ENCODE data around the gene FXYD5. TPM values are rescaled to one million over a fixed set of nuclear protein-coding genes. Genes with fewer than 3 reads are reported as not detected.

FXYD5 gene
- total and polyA plus RNA-seq, 9 of the 15 experiments (the other 6 are each of a cell fraction or from before 2014, with no cell fraction given), result 104 to 537 (median 174) TPM

DNA sequence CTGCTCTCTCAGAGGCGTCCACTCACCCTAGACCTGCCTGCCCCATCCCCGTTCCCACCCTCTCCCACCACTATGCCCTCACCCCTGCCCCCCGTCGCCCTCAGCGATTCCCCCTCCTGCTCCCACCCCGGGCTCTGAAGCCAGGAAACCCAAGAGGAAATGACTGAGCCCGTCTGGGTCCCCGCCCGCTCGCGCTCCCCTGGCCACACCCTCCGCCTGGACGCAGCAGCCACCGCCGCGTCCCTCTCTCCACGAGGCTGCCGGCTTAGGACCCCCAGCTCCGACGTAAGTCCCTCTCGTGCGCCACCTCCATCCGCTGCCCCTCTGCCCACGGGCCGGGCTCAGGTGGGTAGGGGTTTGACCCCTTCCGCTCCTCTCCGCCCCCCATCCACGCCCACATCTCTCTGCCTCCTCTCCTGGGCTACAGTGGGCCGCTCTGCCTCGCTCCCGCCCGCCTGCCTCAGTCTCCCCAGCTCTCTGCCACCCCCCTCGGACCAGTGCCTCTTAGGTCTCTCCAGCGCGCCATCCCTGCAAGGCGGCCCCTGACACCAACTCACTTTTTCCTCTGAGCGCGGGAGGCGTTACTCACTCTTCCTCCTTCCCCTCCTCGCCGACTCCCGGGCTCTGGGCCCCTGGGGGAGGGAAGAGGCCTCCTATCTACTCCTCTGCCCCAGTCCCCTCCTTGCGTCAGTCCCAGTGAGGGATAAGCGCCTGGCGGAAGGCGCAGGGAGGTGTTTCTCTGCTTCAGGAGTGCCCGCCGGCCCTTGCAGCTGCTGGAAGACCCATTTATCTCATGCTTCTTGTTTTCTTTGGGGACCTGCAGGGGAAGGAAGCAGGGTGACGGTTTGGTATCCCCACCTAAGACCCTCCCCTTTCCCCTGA is at the start of gene FXYD5 (continued):
- TF ChIP-seq, protein P1, sequence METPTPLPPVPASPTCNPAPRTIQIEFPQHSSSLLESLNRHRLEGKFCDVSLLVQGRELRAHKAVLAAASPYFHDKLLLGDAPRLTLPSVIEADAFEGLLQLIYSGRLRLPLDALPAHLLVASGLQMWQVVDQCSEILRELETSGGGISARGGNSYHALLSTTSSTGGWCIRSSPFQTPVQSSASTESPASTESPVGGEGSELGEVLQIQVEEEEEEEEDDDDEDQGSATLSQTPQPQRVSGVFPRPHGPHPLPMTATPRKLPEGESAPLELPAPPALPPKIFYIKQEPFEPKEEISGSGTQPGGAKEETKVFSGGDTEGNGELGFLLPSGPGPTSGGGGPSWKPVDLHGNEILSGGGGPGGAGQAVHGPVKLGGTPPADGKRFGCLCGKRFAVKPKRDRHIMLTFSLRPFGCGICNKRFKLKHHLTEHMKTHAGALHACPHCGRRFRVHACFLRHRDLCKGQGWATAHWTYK (CRISPR knock-in tag; IDR thresholded peaks at IDR 0.05), result 0 out of 2 replicates have a peak, but pooled peaks have one; percentile 22
- TF ChIP-seq EGR1 (conservative IDR thresholded peaks at IDR 0.05), result peak; percentile 69; the same call in 1 of the 2 replicates
- no peak for TF ChIP-seq TEAD1 (CRISPR knock-in tag; IDR thresholded peaks at IDR 0.05)
- TF ChIP-seq ELF2 (CRISPR knock-in tag; IDR thresholded peaks at IDR 0.05), result 0 out of 2 replicates have a peak, but pooled peaks have one; percentile 35
- no peak for TF ChIP-seq HMG20A (CRISPR knock-in tag; conservative IDR thresholded peaks at IDR 0.05)
- TF ChIP-seq JUN (IDR thresholded peaks at IDR 0.05; ENCODE audit: borderline replicate concordance, low read depth, low read length), result peak; percentile 17; the same call in 1 of the 2 replicates
- TF ChIP-seq JUN (CRISPR knock-in tag; IDR thresholded peaks at IDR 0.05; ENCODE audit: borderline replicate concordance), result no peak
- peak; percentile 62 for TF ChIP-seq CREM (IDR thresholded peaks at IDR 0.05; ENCODE audit: low read depth)
- TF ChIP-seq ZNF444 (CRISPR knock-in tag; IDR thresholded peaks at IDR 0.05), result peak; percentile 68
- TF ChIP-seq EP300 (IDR thresholded peaks at IDR 0.05; ENCODE audit: low read length), result 0 out of 2 replicates have a peak, but pooled peaks have one; percentile 30
- TF ChIP-seq SIN3B (IDR thresholded peaks at IDR 0.05; ENCODE audit: low read depth), result no peak
- TF ChIP-seq ZNF507 (tag; conservative IDR thresholded peaks at IDR 0.05), result no peak
- no peak for TF ChIP-seq KAT7 (CRISPR knock-in tag; IDR thresholded peaks at IDR 0.05; ENCODE audit: borderline replicate concordance)
- TF ChIP-seq, protein P2, sequence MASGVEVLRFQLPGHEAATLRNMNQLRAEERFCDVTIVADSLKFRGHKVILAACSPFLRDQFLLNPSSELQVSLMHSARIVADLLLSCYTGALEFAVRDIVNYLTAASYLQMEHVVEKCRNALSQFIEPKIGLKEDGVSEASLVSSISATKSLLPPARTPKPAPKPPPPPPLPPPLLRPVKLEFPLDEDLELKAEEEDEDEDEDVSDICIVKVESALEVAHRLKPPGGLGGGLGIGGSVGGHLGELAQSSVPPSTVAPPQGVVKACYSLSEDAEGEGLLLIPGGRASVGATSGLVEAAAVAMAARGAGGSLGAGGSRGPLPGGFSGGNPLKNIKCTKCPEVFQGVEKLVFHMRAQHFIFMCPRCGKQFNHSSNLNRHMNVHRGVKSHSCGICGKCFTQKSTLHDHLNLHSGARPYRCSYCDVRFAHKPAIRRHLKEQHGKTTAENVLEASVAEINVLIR (CRISPR knock-in tag; IDR thresholded peaks at IDR 0.05), result no peak
- TF ChIP-seq KDM4B (IDR thresholded peaks at IDR 0.05; ENCODE audit: borderline replicate concordance in 2 of 2, low read depth in 1 of 2), result 0 out of 4 replicates have a peak, but pooled peaks of 1 of the 2 experiments have one; percentile 41
- TF ChIP-seq HNRNPLL (IDR thresholded peaks at IDR 0.05; ENCODE audit: low read depth, low read length, poor library complexity, severe bottlenecking), result peak; percentile 87
- TF ChIP-seq ZNF445 (CRISPR knock-in tag; IDR thresholded peaks at IDR 0.05; ENCODE audit: low read depth), result no peak
